Common myeloid progenitor, CD34-positive (primary cell): ENCODE results near the gene RNF10.

ENCODE experiments used
- CTCF ChIA-PET: fragments of 350-600 bp; sonication (Branson Sonifier 250); formaldehyde crosslinking; loops from one replicate; lab custom pipeline; 2021; ENCODE audit warnings: antibody characterized with exemption; lab: Charles Lee
- POLR2A ChIA-PET: fragments of 350-600 bp; sonication (Branson Sonifier 250); formaldehyde crosslinking; loops from one replicate; lab custom pipeline; 2021; ENCODE audit warnings: antibody characterized with exemption; lab: Charles Lee
- DNase-seq, 3 donors: peaks; one replicate each; pipeline versions ENCODE4 v3.0.0 to v3.0.0-alpha.2; 2013
- H3K27ac ChIP-seq, 2 experiments: 1 replicate in 1 of 2; 2 replicates in 1 of 2; pipeline ENCODE4 v1.7.0; 2013; ENCODE audit warnings: inconsistent platforms in 2 of 2, low read length in 2 of 2, mild to moderate bottlenecking in 2 of 2, low read depth in 1 of 2, moderate library complexity in 1 of 2; ENCODE audit not compliant: severe bottlenecking in 2 of 2, insufficient read depth in 1 of 2, poor library complexity in 1 of 2
- H3K27me3 ChIP-seq, 5 experiments: replicated peaks in 2 of 5; 1 replicate in 3 of 5; 2 replicates in 2 of 5; pipeline versions ENCODE4 v1.6.1 to v1.7.0; 2013; ENCODE audit warnings: low read length in 4 of 5, mild to moderate bottlenecking in 2 of 5, moderate library complexity in 2 of 5, inconsistent platforms in 1 of 5; ENCODE audit not compliant: insufficient read depth in 5 of 5, control insufficient read depth in 4 of 5
- H3K36me3 ChIP-seq, 4 experiments: 1 replicate in 2 of 4; 2 replicates in 2 of 4; pipeline versions ENCODE4 v1.6.1 to v1.7.0; 2013; ENCODE audit warnings: low read length in 3 of 4, control low read depth in 1 of 4, mild to moderate bottlenecking in 1 of 4; ENCODE audit not compliant: control insufficient read depth in 4 of 4, insufficient read depth in 4 of 4
- H3K4me1 ChIP-seq, 4 experiments: 1 replicate in 3 of 4; 2 replicates in 1 of 4; pipeline versions ENCODE4 v1.6.1 to v1.7.1; 2013; ENCODE audit warnings: low read length in 3 of 4, mild to moderate bottlenecking in 3 of 4, control low read depth in 1 of 4, inconsistent platforms in 1 of 4, moderate library complexity in 1 of 4; ENCODE audit not compliant: control insufficient read depth in 4 of 4, insufficient read depth in 4 of 4; ENCODE audit errors: control extremely low read depth in 1 of 4
- H3K4me3 ChIP-seq, 7 experiments: 1 replicate in 4 of 7; 2 replicates in 3 of 7; pipeline versions ENCODE4 v1.5.1 to v1.7.0; 2013; ENCODE audit warnings: mild to moderate bottlenecking in 7 of 7, low read length in 6 of 7, moderate library complexity in 6 of 7, inconsistent platforms in 2 of 7, low read depth in 2 of 7, control low read depth in 1 of 7; ENCODE audit not compliant: insufficient read depth in 4 of 7, control insufficient read depth in 1 of 7; ENCODE audit errors: extremely low read depth in 1 of 7
- H3K9me3 ChIP-seq, 5 experiments: 1 replicate in 4 of 5; 2 replicates in 1 of 5; pipeline versions ENCODE4 v1.6.1 to v1.7.1; 2013; ENCODE audit warnings: low read length in 4 of 5, mild to moderate bottlenecking in 2 of 5, inconsistent platforms in 1 of 5, low read depth in 1 of 5, moderate library complexity in 1 of 5; ENCODE audit not compliant: control insufficient read depth in 4 of 5, insufficient read depth in 2 of 5; ENCODE audit errors: control extremely low read depth in 1 of 5
- WGBS: methylation state at CpG from one replicate; pipeline ENCODE4 v1.1.5; 2013; ENCODE audit not compliant: insufficient coverage; 5-methylcytosine and 5-hydroxymethylcytosine counted together

RNF10 gene

DNA sequence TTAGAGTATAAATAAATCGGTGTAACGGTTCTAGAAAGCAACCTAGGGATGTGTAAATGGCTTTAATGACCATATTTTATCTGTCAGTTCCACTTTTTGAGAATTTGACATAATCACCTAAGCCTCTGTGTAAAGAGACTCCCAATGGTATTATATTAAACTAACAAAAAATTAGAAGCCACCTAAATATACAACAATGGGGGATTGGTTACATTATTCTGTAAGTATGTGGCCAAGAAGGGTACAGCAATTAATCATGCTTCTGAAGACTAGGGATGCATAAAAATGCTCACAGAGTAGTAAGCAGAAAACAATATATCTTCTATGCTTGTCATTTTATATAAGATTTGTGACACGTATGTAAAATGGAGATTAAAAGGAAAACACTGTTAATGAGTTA, 10.5 kb downstream of the RNF10 start:
- peaks cover 22 to 56% (median 34%) of the 10 kb centered on the region in 4 experiments for H3K36me3 ChIP-seq
- no peaks in the 10 kb centered on the region for H3K9me3 ChIP-seq
- ChIA-PET POLR2A (no interaction called here), CTCF (interaction anchor here (1.4 to 1.5 kb wide), 2 partner anchors 10 to 45 kb away, joined by 4 to 5 read pairs; no protein-coding TSS in a partner anchor)
- peaks cover 3 to 22% (median 12%) of the 10 kb centered on the region in 4 experiments for H3K4me1 ChIP-seq
- no peak overlapping the region for H3K27ac ChIP-seq
- DNase-seq: peak in 1 of 3 donors; percentile 26
- H3K4me3 ChIP-seq: no peak overlapping the region
- H3K27me3 ChIP-seq: no peaks in the 10 kb centered on the region
- 80% methylated on average over 1 of the region's 3 CpGs for WGBS

DNA sequence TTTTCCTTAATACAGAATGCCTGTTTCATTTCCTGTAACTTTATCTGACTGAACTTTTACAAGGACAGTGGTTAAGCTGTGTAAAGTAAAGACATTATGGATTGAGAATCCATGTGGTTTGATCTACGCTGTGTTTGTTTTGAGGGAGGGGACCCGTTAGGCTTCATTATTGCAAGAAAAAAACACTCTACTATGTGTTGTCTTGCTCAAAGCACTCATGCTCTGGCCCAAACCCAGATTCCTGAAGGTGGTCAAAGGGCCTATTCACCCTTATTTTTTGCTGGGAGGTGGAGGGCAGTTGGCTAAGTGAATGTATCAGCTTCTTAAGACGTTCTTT, 11.9 kb downstream of the RNF10 start:
- peaks cover 0 to 9% (median 6%) of the 10 kb centered on the region in 4 experiments for H3K4me1 ChIP-seq
- no CpG with 5 or more reads among the region's 3 CpGs for WGBS
- DNase-seq: no peak
- CTCF ChIA-PET: interaction anchor here (0.7 to 1.5 kb wide), 3 partner anchors 8 to 25 kb away, joined by 3 to 5 read pairs (median 4); no protein-coding TSS in a partner anchor
- no peak overlapping the region for H3K4me3 ChIP-seq
- H3K27me3 ChIP-seq: no peaks in the 10 kb centered on the region
- H3K36me3 ChIP-seq: peaks cover 22 to 58% (median 39%) of the 10 kb centered on the region in 4 experiments
- POLR2A ChIA-PET: no interaction called here
- H3K27ac ChIP-seq: no peak overlapping the region
- H3K9me3 ChIP-seq: no peaks in the 10 kb centered on the region

DNA sequence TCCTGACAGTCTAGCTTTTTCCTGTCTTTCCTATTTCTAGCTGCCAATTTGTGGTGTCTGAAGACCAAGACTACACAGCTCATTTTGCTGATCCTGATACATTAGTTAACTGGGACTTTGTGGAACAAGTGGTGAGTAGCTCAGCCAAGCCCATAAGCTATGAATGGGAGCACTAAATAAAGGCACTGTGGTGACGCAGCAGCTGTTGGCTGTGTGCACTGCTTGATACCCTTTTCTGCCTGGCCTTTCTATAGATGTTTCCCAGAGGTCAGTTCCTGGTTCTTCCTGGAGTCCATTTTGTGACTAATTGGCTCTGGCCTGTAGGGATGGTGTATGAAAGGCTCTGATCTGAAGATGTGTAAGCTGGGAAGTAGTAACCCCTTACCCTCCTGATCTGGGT, 20.5 kb downstream of the RNF10 start:
- Histone ChIP-seq H3K4me1 (peaks cover 0 to 4% (median 0%) of the 10 kb centered on the region in 4 experiments), H3K4me3 (no peak overlapping the region), H3K36me3 (peaks cover 16 to 69% (median 41%) of the 10 kb centered on the region in 4 experiments), H3K9me3 (no peaks in the 10 kb centered on the region), H3K27ac (no peak overlapping the region), H3K27me3 (no peaks in the 10 kb centered on the region)
- ChIA-PET POLR2A (interaction anchor here (0.6 kb wide), 1 partner anchor 92 kb away, joined by 6 read pairs; no protein-coding TSS in a partner anchor), CTCF (interaction anchor here (0.8 to 1.1 kb wide), 3 partner anchors 9 to 22 kb away, joined by 3 to 5 read pairs (median 4); no protein-coding TSS in a partner anchor)
- DNase-seq: no peak
- 100% methylated on average over 1 of the region's 1 CpG for WGBS

DNA sequence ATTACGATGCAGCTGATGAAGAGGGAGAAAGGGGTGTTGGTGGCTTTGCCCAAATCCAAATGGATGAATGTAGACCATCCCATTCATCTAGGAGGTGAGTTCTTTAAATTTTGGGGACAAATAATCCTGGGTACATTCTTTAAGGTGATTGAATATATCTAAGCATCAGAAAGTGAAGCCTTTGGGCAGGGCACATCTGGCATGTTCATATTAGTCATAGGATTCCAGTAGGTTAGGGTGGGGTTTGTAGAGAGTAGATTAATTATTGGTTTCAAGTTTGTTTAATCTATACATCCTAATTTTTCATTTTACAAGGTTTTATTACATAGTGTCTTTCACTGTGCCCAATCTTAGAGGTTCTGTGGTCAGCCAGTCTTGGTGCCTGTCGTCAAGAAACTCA, 23.4 kb downstream of the RNF10 start:
- peaks cover 27 to 76% (median 46%) of the 10 kb centered on the region in 4 experiments for H3K36me3 ChIP-seq
- no peak overlapping the region for H3K4me3 ChIP-seq
- H3K27me3 ChIP-seq: no peaks in the 10 kb centered on the region
- no peak for DNase-seq
- CTCF ChIA-PET: no interaction called here
- H3K27ac ChIP-seq: no peak overlapping the region
- 100% methylated on average over 2 of the region's 2 CpGs for WGBS
- no peaks in the 10 kb centered on the region for H3K9me3 ChIP-seq
- POLR2A ChIA-PET: interaction anchor here (0.6 kb wide), 1 partner anchor 18 kb away, joined by 6 read pairs; no protein-coding TSS in a partner anchor
- H3K4me1 ChIP-seq: no peaks in the 10 kb centered on the region

DNA sequence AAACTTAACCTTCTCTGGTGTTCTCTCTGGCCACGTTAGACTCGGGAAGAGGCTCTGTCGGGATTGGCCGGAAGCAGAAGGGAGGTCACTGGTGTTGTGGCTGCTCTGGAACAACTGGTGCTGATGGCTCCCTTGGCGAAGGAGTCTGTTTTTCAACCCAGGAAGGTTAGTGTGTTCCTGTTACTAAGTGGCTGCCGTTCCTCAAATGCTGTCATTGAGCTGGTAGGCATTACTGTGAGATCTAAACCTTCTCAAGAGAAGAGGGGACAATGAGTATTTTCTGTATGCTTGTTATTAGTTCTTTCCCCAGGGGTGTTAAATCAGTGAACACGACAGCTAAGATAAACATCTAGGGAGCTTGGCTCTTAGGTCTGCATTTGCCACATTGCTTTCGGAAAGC, 28.8 kb downstream of the RNF10 start:
- 95% methylated on average over 7 of the region's 8 CpGs for WGBS
- Histone ChIP-seq H3K36me3 (peaks cover 45 to 83% (median 58%) of the 10 kb centered on the region in 4 experiments), H3K4me1 (no peaks in the 10 kb centered on the region), H3K27me3 (no peaks in the 10 kb centered on the region), H3K4me3 (no peak overlapping the region), H3K9me3 (no peaks in the 10 kb centered on the region), H3K27ac (no peak overlapping the region)
- ChIA-PET CTCF (no interaction called here), POLR2A (no interaction called here)
- DNase-seq: no peak

DNA sequence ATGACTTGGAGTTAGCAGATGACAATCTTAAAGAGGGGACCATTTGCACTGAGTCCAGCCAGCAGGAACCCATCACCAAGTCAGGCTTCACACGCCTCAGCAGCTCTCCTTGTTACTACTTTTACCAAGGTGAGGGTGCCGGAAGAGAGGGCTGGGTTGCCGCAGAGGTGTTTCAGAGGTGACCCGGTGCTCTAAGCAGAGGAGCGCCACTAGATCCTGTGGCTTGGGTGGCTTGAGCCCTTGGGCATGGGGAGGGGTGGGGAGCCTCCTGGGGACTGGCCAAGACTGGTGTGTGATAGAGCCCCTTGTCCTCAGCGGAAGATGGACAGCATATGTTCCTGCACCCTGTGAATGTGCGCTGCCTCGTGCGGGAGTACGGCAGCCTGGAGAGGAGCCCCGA, 29.3 kb downstream of the RNF10 start:
- POLR2A ChIA-PET: no interaction called here
- DNase-seq: no peak
- H3K27ac ChIP-seq: no peak overlapping the region
- H3K27me3 ChIP-seq: no peaks in the 10 kb centered on the region
- CTCF ChIA-PET: no interaction called here
- no peaks in the 10 kb centered on the region for H3K9me3 ChIP-seq
- WGBS: 98% methylated on average over 11 of the region's 11 CpGs
- H3K4me1 ChIP-seq: no peaks in the 10 kb centered on the region
- H3K36me3 ChIP-seq: peaks cover 43 to 86% (median 61%) of the 10 kb centered on the region in 4 experiments
- no peak overlapping the region for H3K4me3 ChIP-seq

DNA sequence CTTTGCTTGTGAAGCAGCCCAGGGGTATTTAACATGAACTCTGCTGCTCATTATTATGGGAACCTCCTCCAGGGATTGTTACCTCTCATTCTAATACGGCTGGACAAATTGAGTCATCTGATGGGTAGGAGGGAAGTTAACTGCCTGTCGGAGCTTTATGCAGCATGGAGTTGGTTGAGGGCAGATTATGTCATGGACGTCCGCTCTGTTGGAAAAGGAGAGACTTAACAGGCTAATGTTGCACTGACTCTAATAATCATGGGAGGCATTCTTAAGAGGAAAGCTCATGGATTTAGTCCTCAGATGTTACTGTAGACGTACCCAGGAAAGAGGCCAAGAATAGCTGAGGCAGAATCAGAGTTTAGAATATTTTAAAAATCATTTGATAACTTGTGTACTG, 37.1 kb downstream of the RNF10 start:
- Histone ChIP-seq H3K9me3 (no peaks in the 10 kb centered on the region), H3K4me1 (no peaks in the 10 kb centered on the region), H3K27me3 (no peaks in the 10 kb centered on the region), H3K27ac (no peak overlapping the region), H3K4me3 (no peak overlapping the region), H3K36me3 (peaks cover 35 to 86% (median 58%) of the 10 kb centered on the region in 4 experiments)
- WGBS: 100% methylated on average over 5 of the region's 5 CpGs
- DNase-seq: no peak
- ChIA-PET CTCF (interaction anchor here (0.9 to 2.8 kb wide), 6 partner anchors 10 to 80 kb away, joined by 3 to 18 read pairs (median 3); partner anchors contain the start of gene POP5), POLR2A (interaction anchor here (1.5 kb wide), 1 partner anchor 10 kb away, joined by 4 read pairs; the partner anchor contains the start of gene POP5)
